HAP-1 (cell line): ENCODE results near the gene CD74.

Experiments
- DNase-seq, 2 experiments: peaks; one replicate each; pipeline ENCODE4 v3.0.0-alpha.2; 2016 to 2020; ENCODE audit warnings: low spot score in 2 of 2
- H3K27me3 ChIP-seq: fragments of 250-450 bp; sonication (Bioruptor Pico); 2 replicates; pipeline ENCODE4 v1.5.1; 2020; ENCODE audit warnings: low read depth, mild to moderate bottlenecking, moderate library complexity
- H3K36me3 ChIP-seq: fragments of 250-450 bp; sonication (Bioruptor Pico); replicated peaks from 2 replicates; pipeline ENCODE4 v1.5.1; 2020; ENCODE audit warnings: mild to moderate bottlenecking
- H3K4me1 ChIP-seq: fragments of 250-450 bp; sonication (Bioruptor Pico); 2 replicates; pipeline ENCODE4 v1.5.1; 2020; ENCODE audit warnings: mild to moderate bottlenecking
- H3K4me3 ChIP-seq: fragments of 250-450 bp; sonication (Bioruptor Pico); 2 replicates; pipeline ENCODE4 v1.5.1; 2020; ENCODE audit warnings: mild to moderate bottlenecking, moderate library complexity
- H3K9me3 ChIP-seq: fragments of 250-450 bp; sonication (Bioruptor Pico); 2 replicates; pipeline ENCODE4 v1.5.1; 2020; ENCODE audit warnings: mild to moderate bottlenecking, moderate library complexity
- in situ Hi-C: fragments of 300-500 bp; cut with MboI; formaldehyde crosslinking; loops from 3 replicates; pipeline ENCODE4 v1.14.3; 2020; ENCODE audit warnings: low sequenced_read_pairs, inconsistent platforms, mixed read lengths

CD74 gene

GRCh38 chr5:150411245-150411979, 1.3 kb downstream of the CD74 start:
- DNase-seq = no peak
- no peaks in the 10 kb centered on the region for H3K9me3 ChIP-seq
- H3K4me3 ChIP-seq = no peak overlapping the region
- in situ Hi-C loops = no loop called here
- no peaks in the 10 kb centered on the region for H3K36me3 ChIP-seq
- no peaks in the 10 kb centered on the region for H3K27me3 ChIP-seq
- peaks cover 3% of the 10 kb centered on the region; the same call in 1 of the 2 replicates for H3K4me1 ChIP-seq

- peak; percentile 27 to 56 for DNase-seq
- Histone ChIP-seq H3K4me1 (peaks cover 3% of the 10 kb centered on the region; the same call in 1 of the 2 replicates), H3K27me3 (no peaks in the 10 kb centered on the region), H3K36me3 (no peaks in the 10 kb centered on the region), H3K9me3 (no peaks in the 10 kb centered on the region), H3K4me3 (no peak overlapping the region)
- in situ Hi-C loops = no loop called here
Measured at GRCh38 chr5:150410524-150411244, 2.0 kb downstream of the CD74 start.

GRCh38 chr5:150409638-150410523, 2.8 kb downstream of the CD74 start:
- peaks cover 3% of the 10 kb centered on the region; the same call in 1 of the 2 replicates for H3K4me1 ChIP-seq
- H3K4me3 ChIP-seq = no peak overlapping the region
- H3K36me3 ChIP-seq = no peaks in the 10 kb centered on the region
- DNase-seq = peak; percentile 85 to 86
- in situ Hi-C loops = no loop called here
- no peaks in the 10 kb centered on the region for H3K9me3 ChIP-seq
- no peaks in the 10 kb centered on the region for H3K27me3 ChIP-seq

GRCh38 chr5:150408231-150408943, 4.3 kb downstream of the CD74 start:
- H3K9me3 ChIP-seq = no peaks in the 10 kb centered on the region
- no peaks in the 10 kb centered on the region for H3K36me3 ChIP-seq
- no peak for DNase-seq
- H3K27me3 ChIP-seq = no peaks in the 10 kb centered on the region
- no peak overlapping the region for H3K4me3 ChIP-seq
- in situ Hi-C loops = no loop called here
- H3K4me1 ChIP-seq = peaks cover 3% of the 10 kb centered on the region; the same call in 1 of the 2 replicates

- Histone ChIP-seq H3K4me3 (no peak overlapping the region), H3K9me3 (no peaks in the 10 kb centered on the region), H3K4me1 (peaks cover 3% of the 10 kb centered on the region; the same call in 1 of the 2 replicates), H3K36me3 (peaks cover 10% of the 10 kb centered on the region; the same call in 1 of the 2 replicates), H3K27me3 (no peaks in the 10 kb centered on the region)
- DNase-seq = no peak
- in situ Hi-C loops = no loop called here
Measured at GRCh38 chr5:150407096-150407720, 5.5 kb downstream of the CD74 start.

GRCh38 chr5:150406723-150407095, 6.0 kb downstream of the CD74 start:
- Histone ChIP-seq H3K4me1 (peaks cover 3% of the 10 kb centered on the region; the same call in 1 of the 2 replicates), H3K36me3 (peaks cover 10% of the 10 kb centered on the region; the same call in 1 of the 2 replicates), H3K27me3 (no peaks in the 10 kb centered on the region), H3K9me3 (no peaks in the 10 kb centered on the region), H3K4me3 (no peak overlapping the region)
- in situ Hi-C loops = no loop called here
- DNase-seq = no peak

- in situ Hi-C loops = no loop called here
- DNase-seq = no peak
- H3K36me3 ChIP-seq = peaks cover 10% of the 10 kb centered on the region; the same call in 1 of the 2 replicates
- peaks cover 3% of the 10 kb centered on the region; the same call in 1 of the 2 replicates for H3K4me1 ChIP-seq
- H3K4me3 ChIP-seq = no peak overlapping the region
- H3K9me3 ChIP-seq = no peaks in the 10 kb centered on the region
- no peaks in the 10 kb centered on the region for H3K27me3 ChIP-seq
Measured at GRCh38 chr5:150406103-150406722, 6.5 kb downstream of the CD74 start.

GRCh38 chr5:150404941-150405816, 7.5 kb downstream of the CD74 start:
- DNase-seq = no peak
- no peak overlapping the region for H3K4me3 ChIP-seq
- H3K36me3 ChIP-seq = peaks cover 19% of the 10 kb centered on the region; the same call in 1 of the 2 replicates
- in situ Hi-C loops = no loop called here
- no peaks in the 10 kb centered on the region for H3K27me3 ChIP-seq
- no peaks in the 10 kb centered on the region for H3K9me3 ChIP-seq
- peaks cover 3% of the 10 kb centered on the region; the same call in 1 of the 2 replicates for H3K4me1 ChIP-seq

GRCh38 chr5:150404535-150404934, 8.2 kb downstream of the CD74 start:
- Histone ChIP-seq H3K9me3 (no peaks in the 10 kb centered on the region), H3K4me1 (no peaks in the 10 kb centered on the region), H3K4me3 (no peak overlapping the region), H3K36me3 (peaks cover 23% of the 10 kb centered on the region), H3K27me3 (no peaks in the 10 kb centered on the region)
- DNase-seq = no peak
- in situ Hi-C loops = no loop called here

- Histone ChIP-seq H3K36me3 (peaks cover 27% of the 10 kb centered on the region), H3K9me3 (no peaks in the 10 kb centered on the region), H3K4me3 (no peak overlapping the region), H3K27me3 (no peaks in the 10 kb centered on the region), H3K4me1 (no peaks in the 10 kb centered on the region)
- DNase-seq = no peak
- in situ Hi-C loops = no loop called here
Measured at GRCh38 chr5:150404121-150404520, 8.6 kb downstream of the CD74 start.

- peaks cover 39% of the 10 kb centered on the region for H3K36me3 ChIP-seq
- H3K9me3 ChIP-seq = no peaks in the 10 kb centered on the region
- in situ Hi-C loops = no loop called here
- DNase-seq = no peak
- H3K4me3 ChIP-seq = no peak overlapping the region
- no peaks in the 10 kb centered on the region for H3K4me1 ChIP-seq
- no peaks in the 10 kb centered on the region for H3K27me3 ChIP-seq
Measured at GRCh38 chr5:150402901-150403342, 9.8 kb downstream of the CD74 start.
